NCI-H510A treated with DMSO at 0.1 percent for 48 hours (cell line): ENCODE measurements around the gene EPB41L4A.
"Not testable (repeated sequence)": the region's sequence is repeated elsewhere in the genome, so short reads cannot be mapped to it uniquely, and the experiment has no call there.

Experiments
- DNase-seq: peaks from one replicate; lab custom pipeline; 2025; lab: John Stamatoyannopoulos, UW

Gene EPB41L4A, protein sequence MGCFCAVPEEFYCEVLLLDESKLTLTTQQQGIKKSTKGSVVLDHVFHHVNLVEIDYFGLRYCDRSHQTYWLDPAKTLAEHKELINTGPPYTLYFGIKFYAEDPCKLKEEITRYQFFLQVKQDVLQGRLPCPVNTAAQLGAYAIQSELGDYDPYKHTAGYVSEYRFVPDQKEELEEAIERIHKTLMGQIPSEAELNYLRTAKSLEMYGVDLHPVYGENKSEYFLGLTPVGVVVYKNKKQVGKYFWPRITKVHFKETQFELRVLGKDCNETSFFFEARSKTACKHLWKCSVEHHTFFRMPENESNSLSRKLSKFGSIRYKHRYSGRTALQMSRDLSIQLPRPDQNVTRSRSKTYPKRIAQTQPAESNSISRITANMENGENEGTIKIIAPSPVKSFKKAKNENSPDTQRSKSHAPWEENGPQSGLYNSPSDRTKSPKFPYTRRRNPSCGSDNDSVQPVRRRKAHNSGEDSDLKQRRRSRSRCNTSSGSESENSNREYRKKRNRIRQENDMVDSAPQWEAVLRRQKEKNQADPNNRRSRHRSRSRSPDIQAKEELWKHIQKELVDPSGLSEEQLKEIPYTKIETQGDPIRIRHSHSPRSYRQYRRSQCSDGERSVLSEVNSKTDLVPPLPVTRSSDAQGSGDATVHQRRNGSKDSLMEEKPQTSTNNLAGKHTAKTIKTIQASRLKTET

GRCh38 chr5:112419164-112419985 lies at the start of gene EPB41L4A:
EPB41L4A (minus strand) TSS chr5:112419277; CDS start chr5:112419039, 238 bp downstream.
- DNase-seq: peak; percentile 55

DNA sequence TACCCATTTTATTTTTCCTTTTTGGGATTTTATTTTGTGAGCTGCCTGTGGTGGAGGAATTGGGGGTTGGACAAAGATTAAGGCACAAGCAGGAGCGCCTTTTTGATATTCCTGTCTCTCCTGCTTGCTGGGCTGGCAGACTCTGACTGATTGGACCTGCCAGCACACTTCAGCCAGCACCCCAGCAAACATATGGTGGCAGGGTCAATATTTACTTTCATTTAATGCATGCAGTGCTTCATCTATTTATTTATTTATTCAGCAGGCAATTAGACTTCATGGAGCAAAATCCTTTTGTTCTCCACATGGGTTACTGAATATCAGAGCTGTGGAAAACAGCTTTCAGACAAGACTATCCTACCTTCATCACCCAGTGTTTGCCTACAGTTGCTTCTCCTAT lies 48.4 kb upstream of the EPB41L4A start:
- peak; percentile 84 for DNase-seq

DNA sequence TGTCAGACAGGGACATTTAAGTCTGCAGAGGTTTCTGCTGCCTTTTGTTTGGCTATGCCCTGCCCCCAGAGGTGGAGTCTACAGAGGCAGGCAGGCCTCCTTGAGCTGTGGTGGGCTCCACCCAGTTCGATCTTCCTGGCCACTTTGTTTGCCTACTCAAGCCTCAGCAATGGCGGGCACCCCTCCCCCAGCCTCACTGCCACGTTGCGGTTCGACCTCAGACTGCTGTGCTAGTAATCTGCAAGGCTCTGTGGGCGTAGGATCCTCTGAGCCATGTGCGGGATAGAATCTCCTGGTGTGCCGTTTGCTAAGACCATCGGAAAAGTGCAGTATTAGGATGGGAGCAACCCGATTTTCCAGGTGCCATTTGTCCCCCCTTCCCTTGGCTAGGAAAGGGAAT lies 47.2 kb upstream of the EPB41L4A start:
- DNase-seq: not testable (repeated sequence)

DNA sequence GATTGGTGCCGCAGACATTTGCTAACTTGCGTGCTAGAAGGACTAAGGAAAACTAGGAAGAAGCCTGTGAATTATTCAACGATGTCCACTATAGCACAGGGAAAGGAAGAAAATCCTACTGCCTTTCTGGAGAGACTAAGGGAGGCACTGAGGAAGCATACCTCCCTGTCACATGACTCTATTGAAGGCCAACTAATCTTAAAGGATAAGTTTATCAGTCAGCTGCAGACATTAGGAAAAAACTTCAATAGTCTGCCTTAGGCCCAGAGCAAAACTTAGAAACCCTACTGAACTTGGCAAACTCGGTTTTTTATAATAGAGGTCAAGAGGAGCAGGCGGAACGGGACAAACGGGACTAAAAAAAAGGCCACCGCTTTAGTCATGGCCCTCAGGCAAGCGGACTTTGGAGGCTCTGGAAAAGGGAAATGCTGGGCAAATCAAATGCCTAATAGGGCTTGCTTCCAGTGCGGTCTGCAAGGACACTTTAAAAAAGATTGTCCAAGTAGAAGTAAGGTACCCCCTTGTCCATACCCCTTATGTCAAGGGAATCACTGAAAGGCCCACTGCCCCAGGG lies 28.2 kb upstream of the EPB41L4A start:
- DNase-seq: not testable (repeated sequence)

DNA sequence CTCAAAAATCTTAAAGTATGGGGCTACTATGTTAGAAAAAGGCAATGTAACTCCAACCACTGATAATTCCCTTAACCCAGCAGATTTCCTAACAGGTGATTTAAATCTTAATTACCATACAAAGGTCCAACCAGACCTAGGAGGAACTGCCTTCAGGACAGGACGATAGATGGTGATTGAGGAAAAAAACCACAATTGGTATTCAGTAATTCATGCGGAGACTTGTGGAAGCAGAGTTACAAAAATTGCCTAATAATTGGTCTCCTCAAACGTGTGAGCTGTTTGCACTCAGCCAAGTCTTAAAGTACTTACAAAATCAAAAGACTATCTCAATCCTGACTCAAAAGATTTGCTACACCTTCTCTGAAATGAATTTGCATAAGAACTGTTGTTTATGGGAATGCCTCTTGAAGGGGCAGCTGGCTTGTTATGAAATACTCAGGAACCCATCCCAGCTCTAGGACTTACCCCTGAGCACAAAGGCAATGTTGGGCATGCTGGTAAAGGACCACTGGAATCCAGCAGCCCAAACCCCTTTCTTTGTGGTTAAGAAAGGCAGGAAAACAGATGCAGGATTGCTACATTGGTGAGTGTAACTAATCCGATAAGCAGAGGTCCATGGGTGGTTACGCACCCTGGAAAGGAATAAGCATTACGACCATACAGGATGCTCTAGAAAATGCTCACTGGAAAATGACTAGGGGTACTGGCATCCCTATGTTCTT lies 26.7 kb upstream of the EPB41L4A start:
- DNase-seq: no peak

- DNase-seq: not testable (repeated sequence)
These were observed 24.9 kb upstream of the EPB41L4A start for GRCh38 chr5:112443932-112444331.

- no peak for DNase-seq
These were observed 21.0 kb upstream of the EPB41L4A start for GRCh38 chr5:112440031-112440430.

GRCh38 chr5:112436144-112436543 lies 17.1 kb upstream of the EPB41L4A start:
- peak; percentile 9 for DNase-seq

- no peak for DNase-seq
These were observed 15.6 kb upstream of the EPB41L4A start for GRCh38 chr5:112434641-112435040.

DNA sequence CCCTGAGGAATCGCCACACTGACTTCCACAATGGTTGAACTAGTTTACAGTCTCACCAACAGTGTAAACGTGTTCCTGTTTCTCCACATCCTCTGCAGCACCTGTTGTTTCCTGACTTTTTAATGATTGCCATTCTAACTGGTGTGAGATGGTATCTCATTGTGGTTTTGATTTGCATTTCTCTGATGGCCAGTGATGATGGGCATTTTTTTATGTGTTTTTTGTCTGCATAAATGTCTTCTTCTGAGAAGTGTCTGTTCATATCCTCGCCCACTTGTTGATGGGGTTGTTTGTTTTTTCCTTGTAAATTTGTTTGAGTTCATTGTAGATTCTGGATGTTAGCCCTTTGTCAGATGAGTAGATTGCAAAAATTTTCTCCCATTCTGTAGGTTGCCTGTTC lies 7.1 kb upstream of the EPB41L4A start:
- DNase-seq: not testable (repeated sequence)

DNA sequence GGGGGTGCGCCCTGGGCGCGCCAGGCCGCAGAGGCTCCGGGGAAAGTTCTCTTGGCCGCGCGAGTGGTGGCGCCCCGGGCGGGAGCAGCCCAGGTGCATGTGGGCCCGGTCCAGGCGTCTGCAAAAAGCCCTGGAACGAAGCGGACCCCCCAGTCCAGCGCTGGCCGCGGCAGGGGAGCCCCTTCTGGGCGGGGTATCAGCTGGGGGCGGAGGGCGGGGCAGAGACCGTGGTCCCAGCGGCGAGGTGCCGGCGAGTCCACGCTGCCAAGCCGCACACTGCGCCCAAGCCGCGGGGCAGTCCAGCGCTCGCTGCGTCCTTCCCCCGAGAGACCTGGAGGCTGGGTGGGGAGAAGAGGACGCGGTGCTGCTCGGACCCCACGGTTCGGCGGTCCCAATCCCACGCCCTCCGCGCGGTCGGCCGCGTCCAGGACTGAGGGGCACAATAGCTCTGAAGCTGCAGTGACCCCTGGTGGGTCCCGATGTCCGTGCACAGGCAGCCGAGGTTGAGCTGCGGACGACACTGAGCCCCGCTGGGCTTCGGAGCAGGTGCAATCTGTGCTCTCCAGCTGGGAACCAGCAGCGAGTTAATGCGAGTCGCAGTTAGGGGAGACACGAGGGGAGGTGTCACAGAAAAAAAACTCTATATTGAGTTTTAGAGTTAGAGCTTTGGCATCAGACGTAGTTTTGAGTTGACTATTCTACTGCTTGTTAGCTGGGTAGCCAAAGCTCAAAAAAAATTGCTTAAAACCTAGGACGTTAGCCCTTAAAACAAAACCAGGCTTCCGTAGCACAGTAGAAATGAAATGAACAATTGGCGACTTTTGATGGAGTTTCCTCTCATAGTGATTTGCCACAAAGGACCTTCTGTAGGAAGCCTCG lies 1.1 kb upstream of the EPB41L4A start:
- peak; percentile 59 for DNase-seq

DNA sequence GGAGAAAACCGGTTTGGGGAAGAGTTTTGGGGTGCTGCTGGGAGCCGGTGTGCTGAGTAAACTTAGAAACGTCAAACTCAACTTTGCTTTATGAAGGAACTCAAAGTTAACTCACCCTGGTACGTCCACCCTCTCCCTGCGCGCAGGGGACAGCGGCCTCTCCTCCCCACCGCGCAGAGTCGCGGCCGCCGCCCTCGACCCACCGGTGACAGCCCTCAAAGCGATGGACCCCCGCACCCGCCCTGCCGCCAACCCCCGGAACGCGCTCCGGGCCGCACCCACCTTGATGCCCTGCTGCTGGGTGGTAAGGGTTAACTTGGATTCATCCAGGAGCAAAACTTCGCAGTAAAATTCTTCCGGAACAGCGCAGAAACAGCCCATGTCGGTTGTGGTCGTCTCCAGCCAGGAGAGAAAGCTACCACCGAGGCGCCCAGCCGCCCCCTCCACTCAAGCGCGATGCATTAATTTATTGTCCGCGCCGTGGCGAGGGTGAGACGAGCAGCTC lies 366 bp downstream of the EPB41L4A start:
- no peak for DNase-seq

DNA sequence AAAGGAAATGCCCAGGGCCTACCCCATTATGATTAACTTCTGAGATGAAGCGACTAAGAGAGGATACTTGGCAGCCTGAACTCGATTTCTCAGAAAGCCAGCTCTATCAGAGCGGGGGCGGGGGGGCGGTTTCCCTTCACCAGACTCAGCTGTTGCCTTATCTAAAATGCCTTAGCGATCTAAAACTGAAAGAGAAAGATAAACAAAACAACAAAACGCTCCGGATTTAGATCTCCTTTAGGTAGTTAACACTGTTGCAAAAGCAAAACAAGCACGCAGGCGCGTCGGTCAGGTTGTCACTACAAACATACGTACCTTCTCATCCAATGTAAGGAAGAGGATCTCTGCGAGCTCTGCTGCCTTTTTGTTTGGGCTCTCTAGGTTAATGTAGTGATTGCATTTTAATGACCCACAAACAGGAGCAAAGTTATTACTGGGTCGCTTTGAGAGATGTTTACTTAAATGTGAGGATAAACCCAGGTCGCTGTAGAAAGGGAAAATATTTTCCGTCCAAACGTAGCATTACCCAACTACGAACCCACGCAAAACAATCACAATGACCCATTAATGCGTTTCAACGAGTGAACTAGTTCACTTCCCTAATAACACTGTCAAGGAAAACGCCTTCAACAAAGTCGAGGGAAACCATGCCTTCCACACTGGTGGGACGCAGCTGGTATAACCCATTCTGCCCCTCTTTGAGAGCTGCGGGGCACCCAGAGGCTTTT lies 982 bp downstream of the EPB41L4A start:
- DNase-seq: peak; percentile 12

- DNase-seq: no peak
These were observed 3.5 kb downstream of the EPB41L4A start for GRCh38 chr5:112415552-112415951.

DNA sequence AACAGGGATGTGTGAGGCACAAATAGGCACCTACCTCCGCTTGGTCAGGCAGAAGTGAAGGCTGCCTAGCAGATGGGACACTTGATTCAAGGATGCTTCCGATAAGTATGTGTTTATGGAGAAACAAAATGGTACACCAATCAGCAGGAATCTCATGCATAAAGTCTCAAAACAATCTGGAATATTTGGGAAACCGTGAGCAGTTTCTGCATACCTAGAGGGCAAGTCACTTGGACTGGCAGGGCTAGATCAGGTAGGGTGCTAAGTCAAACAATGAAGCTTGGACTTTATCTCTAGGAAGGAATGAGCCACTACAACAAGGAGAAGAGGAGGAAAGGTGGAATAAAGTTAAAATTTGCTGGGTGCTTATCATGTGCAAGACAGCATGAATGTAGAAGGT lies 5.5 kb downstream of the EPB41L4A start:
- DNase-seq: no peak

- DNase-seq: no peak
These were observed 6.7 kb downstream of the EPB41L4A start for GRCh38 chr5:112412346-112412745.

GRCh38 chr5:112411903-112412302 lies 7.2 kb downstream of the EPB41L4A start:
- DNase-seq: no peak

DNA sequence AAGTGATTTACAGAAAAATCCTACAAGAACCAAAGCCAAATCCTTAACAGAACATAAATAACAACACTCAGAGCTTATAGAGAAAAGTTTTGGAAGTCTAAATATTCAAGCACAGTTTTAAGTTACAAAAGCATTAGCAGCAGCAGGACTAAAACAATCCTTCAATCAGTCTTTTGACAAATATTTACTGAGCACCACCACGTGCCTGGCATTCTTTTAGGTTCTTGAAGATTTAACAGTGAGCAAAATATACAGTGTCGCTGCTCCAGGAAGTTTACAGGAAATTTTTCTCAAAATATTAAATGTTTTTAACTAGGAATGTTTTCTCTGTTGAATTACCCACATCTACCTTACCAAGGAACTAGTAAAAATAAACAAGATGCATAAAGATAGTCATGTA lies 11.4 kb downstream of the EPB41L4A start:
- no peak for DNase-seq

DNA sequence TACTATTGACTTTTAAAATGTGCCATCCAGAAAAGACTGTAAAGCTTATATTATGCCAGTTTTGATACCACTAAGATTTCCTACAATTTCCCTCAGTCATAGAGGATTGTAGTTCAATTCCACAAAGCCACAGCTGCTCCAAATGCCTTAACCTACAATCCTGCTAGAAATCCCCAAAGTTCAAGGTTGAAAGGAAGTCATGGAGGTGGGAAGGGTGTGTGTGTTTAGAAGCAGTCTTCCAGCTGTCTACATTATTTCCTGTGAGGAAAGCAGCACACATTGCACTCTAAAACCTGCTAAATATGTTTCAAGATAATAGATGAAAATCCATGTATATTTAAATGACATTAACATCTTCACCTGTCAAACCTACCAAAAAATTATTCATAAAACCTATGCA lies 11.8 kb downstream of the EPB41L4A start:
- no peak for DNase-seq

- no peak for DNase-seq
These were observed 16.0 kb downstream of the EPB41L4A start for GRCh38 chr5:112403069-112403468.
